HepG2 (cell line): ENCODE results near the gene KRTAP9-7. TPM values are rescaled to one million over a fixed set of nuclear protein-coding genes. Genes with fewer than 3 reads are reported as not detected.
A peak's percentile ranks its signal among the peaks of the same experiment; 100 is the strongest.

Experiments
- KLF16 ChIP-seq, 2 experiments: sonication (generic) in 1 of 2; formaldehyde crosslinking in 1 of 2; IDR thresholded peaks; 2 replicates each; pipeline versions ENCODE4 v1.6.1 to v1.8.0; 2016 to 2023; ENCODE audit warnings: missing genetic modification reagents in 2 of 2, missing compliant biosample characterization in 1 of 2
- RERE ChIP-seq: IDR thresholded peaks from 2 replicates; pipeline ENCODE4 v1.6.1; 2016; ENCODE audit warnings: low read depth, missing genetic modification reagents, missing compliant biosample characterization
- SMC3 ChIP-seq: IDR thresholded peaks from 2 replicates; pipeline ENCODE4 v1.6.1; 2011; ENCODE audit warnings: low read length, improper control_type of control experiment
- STAG1 ChIP-seq: sonication (generic); formaldehyde crosslinking; IDR thresholded peaks from 2 replicates; pipeline ENCODE4 v1.4.0; 2020; ENCODE audit warnings: missing genetic modification reagents
- TARDBP ChIP-seq: sonication (generic); formaldehyde crosslinking; IDR thresholded peaks from 2 replicates; pipeline ENCODE4 v1.8.0; 2022; ENCODE audit warnings: mild to moderate bottlenecking, missing genetic modification reagents
- polyA plus RNA-seq, 8 experiments: library from polyadenylated mRNA; depleted of rRNA in 3 of 8; stranded (reverse) in 7 of 8; unstranded in 1 of 8; fragments of >200 nt; fragmentation: Illumina TruSeq in 4 of 8; extraction: Trizol in 4 of 8; gene quantifications; 2 replicates each; pipeline versions ENCODE4 v1.2.1 to v1.2.3, GENCODE V29; 2011 to 2016; ENCODE audit warnings: low read depth in 4 of 8, missing spikeins in 1 of 8, mixed read lengths in 1 of 8; ENCODE audit not compliant: insufficient read depth in 1 of 8
- total RNA-seq, 5 experiments: library from RNA; depleted of rRNA; stranded (reverse); fragments of >200 nt; fragmentation: Illumina TruSeq; extraction: Trizol; gene quantifications; 2 replicates each; pipeline ENCODE4 v1.2.3, GENCODE V29; 2016; ENCODE audit warnings: low read depth in 1 of 5
- TF ChIP-seq, protein P1 (sequence below): sonication (generic); formaldehyde crosslinking; IDR thresholded peaks from 2 replicates; pipeline ENCODE4 v1.9.0; 2021; ENCODE audit warnings: missing genetic modification reagents, mild to moderate bottlenecking, borderline replicate concordance

The KRTAP9-7 gene
- total and polyA plus RNA-seq, 2 of the 13 experiments (the other 11 are each of a cell fraction or from before 2014, with no cell fraction given): not detected

DNA sequence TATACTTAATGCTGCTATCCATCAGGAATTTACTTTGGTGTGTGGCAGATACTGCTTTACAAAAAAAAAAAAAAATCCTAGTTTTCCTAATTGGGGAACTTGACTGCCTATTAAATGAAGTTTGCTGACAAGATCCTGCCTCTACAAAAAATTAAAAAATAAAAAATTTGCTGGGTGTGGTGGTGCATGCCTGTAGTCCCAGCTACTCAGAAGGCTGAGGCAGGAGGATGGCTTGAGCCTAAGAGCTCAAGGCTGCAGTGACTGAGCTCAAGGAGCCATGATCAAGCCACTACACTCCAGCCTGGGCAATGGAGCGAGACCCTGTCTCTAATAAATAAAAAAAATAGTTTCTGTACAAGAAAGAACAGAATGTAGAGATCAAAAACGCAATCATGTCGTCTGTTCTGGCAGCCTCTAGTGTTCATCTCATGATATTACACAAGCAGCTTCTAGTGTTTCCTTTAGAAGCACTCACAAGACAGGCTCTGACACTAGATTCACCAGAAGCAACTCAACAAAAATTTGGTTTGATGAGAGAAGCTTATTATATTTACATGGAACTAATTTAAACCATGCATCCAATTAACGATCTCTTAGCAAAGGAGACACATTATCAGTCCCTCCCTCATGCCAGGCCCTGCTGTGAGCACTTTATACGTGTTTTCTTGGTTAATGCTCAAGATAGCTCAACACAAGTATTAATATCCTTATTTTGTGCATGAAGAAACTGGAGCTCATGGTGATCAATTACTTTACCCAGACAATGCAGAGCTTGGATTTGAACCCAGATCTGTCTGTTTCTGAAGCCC is 46.8 kb downstream of the KRTAP9-7 start (continued):
- TF ChIP-seq, protein P1, sequence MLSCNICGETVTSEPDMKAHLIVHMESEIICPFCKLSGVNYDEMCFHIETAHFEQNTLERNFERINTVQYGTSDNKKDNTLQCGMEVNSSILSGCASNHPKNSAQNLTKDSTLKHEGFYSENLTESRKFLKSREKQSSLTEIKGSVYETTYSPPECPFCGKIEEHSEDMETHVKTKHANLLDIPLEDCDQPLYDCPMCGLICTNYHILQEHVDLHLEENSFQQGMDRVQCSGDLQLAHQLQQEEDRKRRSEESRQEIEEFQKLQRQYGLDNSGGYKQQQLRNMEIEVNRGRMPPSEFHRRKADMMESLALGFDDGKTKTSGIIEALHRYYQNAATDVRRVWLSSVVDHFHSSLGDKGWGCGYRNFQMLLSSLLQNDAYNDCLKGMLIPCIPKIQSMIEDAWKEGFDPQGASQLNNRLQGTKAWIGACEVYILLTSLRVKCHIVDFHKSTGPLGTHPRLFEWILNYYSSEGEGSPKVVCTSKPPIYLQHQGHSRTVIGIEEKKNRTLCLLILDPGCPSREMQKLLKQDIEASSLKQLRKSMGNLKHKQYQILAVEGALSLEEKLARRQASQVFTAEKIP (CRISPR knock-in tag): no peak
- TF ChIP-seq STAG1 (CRISPR knock-in tag): peak; percentile 80
- TF ChIP-seq RERE: no peak
- peak; percentile 89 for TF ChIP-seq SMC3
- TF ChIP-seq TARDBP: no peak
- 0 out of 4 replicates have a peak, but pooled peaks of 1 of the 2 experiments have one; percentile 5 for TF ChIP-seq KLF16 (CRISPR knock-in tag; IDR thresholded peaks at IDR 0.05)
- TF ChIP-seq, all 625 proteins: peak for 8
